OCI-LY7 (cell line): Measurements from ENCODE around the gene USP46. TPM values are rescaled to one million over a fixed set of nuclear protein-coding genes. Genes with fewer than 3 reads are reported as not detected.

ENCODE experiments used
- BruUV-seq: library from RNA; stranded (reverse); fragments of 400-500 nt; replicated peaks from 2 replicates; lab custom pipeline; 2021; lab: Mats Ljungman, UMichigan
- CTCF ChIA-PET: fragments of 300-600 bp; sonication (Branson Sonifier 250); formaldehyde crosslinking; loops from one replicate; lab custom pipeline; 2022; ENCODE audit warnings: antibody characterized with exemption; ENCODE audit not compliant: unreplicated experiment; lab: Charles Lee
- POLR2A ChIA-PET: fragments of 300-600 bp; sonication (Branson Sonifier 250); formaldehyde crosslinking; loops from one replicate; lab custom pipeline; 2022; ENCODE audit warnings: antibody characterized with exemption; lab: Charles Lee
- DNase-seq: peaks from one replicate; pipeline ENCODE4 v3.0.0-alpha.2; 2015; ENCODE audit warnings: low spot score
- H2AFZ ChIP-seq: fragments of 200-600 bp; sonication (generic), shearing (Covaris generic); 2 replicates; pipeline ENCODE4 v1.6.1; 2014; ENCODE audit warnings: mild to moderate bottlenecking, antibody characterized with exemption, low read length, moderate library complexity
- H3K27ac ChIP-seq: fragments of 200-600 bp; sonication (generic); 2 replicates; pipeline ENCODE4 v1.5.1; 2014; ENCODE audit warnings: mixed run types, low read depth, mild to moderate bottlenecking, moderate library complexity, low read length, inconsistent platforms; ENCODE audit not compliant: poor library complexity, severe bottlenecking
- H3K36me3 ChIP-seq: fragments of 200-600 bp; sonication (generic); 2 replicates; pipeline ENCODE4 v1.6.1; 2014; ENCODE audit warnings: mild to moderate bottlenecking, antibody characterized with exemption, low read length, moderate library complexity, mixed read lengths; ENCODE audit not compliant: insufficient read depth
- H3K4me1 ChIP-seq: fragments of 200-600 bp; sonication (generic); 2 replicates; pipeline ENCODE4 v1.5.1; 2014; ENCODE audit warnings: mild to moderate bottlenecking, low read length; ENCODE audit not compliant: insufficient read depth, poor library complexity, severe bottlenecking
- H3K4me2 ChIP-seq: fragments of 200-600 bp; sonication (generic); 2 replicates; pipeline ENCODE4 v1.6.1; 2014; ENCODE audit warnings: mild to moderate bottlenecking, low read length
- H3K4me3 ChIP-seq: fragments of 200-600 bp; sonication (generic); 2 replicates; pipeline ENCODE4 v1.5.1; 2014; ENCODE audit warnings: mild to moderate bottlenecking, low read depth, low read length; ENCODE audit not compliant: poor library complexity, severe bottlenecking
- H3K79me2 ChIP-seq: fragments of 200-600 bp; sonication (generic); 2 replicates; pipeline ENCODE4 v1.6.1; 2016; ENCODE audit warnings: low read depth, mild to moderate bottlenecking, low read length, moderate library complexity, mixed read lengths; ENCODE audit not compliant: insufficient read depth
- H3K9me2 ChIP-seq: fragments of 200-600 bp; sonication (generic); 2 replicates; pipeline ENCODE4 v1.6.1; 2016; ENCODE audit warnings: mild to moderate bottlenecking, low read length, mixed read lengths; ENCODE audit not compliant: insufficient read depth
- H3K9me3 ChIP-seq: fragments of 200-600 bp; sonication (generic); 2 replicates; pipeline ENCODE4 v1.6.1; 2014; ENCODE audit warnings: mild to moderate bottlenecking, mixed run types, low read length, mixed read lengths
- H4K20me1 ChIP-seq: fragments of 200-600 bp; sonication (generic); 2 replicates; pipeline ENCODE4 v1.6.1; 2014; ENCODE audit warnings: mild to moderate bottlenecking, antibody characterized with exemption, low read length, moderate library complexity, mixed read lengths; ENCODE audit not compliant: insufficient read depth
- CTCF ChIP-seq: fragments of 200-600 bp; sonication (generic); conservative IDR thresholded peaks from 2 replicates; pipeline ENCODE4 v1.5.1; 2014; ENCODE audit warnings: mild to moderate bottlenecking, antibody characterized with exemption, low read length, moderate library complexity, mixed read lengths
- EZH2phosphoT487 ChIP-seq: fragments of 200-600 bp; sonication (generic); IDR thresholded peaks from 2 replicates; pipeline ENCODE4 v1.6.1; 2018; ENCODE audit warnings: low read depth, borderline replicate concordance, mild to moderate bottlenecking, mixed run types, antibody characterized with exemption, low read length, moderate library complexity, mixed read lengths
- intact Hi-C: fragments of 100-400 bp; cut with micrococcal nuclease; formaldehyde crosslinking; loops from one replicate; pipeline ENCODE4 v1.10.0; 2022; ENCODE audit not compliant: unreplicated experiment
- total RNA-seq, 2 experiments: library from RNA; depleted of rRNA in 1 of 2; stranded (reverse); fragments of >200 nt in 1 of 2; shearing (Covaris generic) in 1 of 2; gene quantifications; 2 replicates each; pipeline ENCODE4 v1.2.3, GENCODE V29; 2014 to 2022

Gene USP46
- total RNA-seq, 2 experiments from 2014 or later, result 5.4 to 15.8 TPM

GRCh38 chr4:52579602-52580272 is 79.4 kb downstream of the USP46 start:
- Histone ChIP-seq H3K79me2 (no peaks in the 10 kb centered on the region), H4K20me1 (no peaks in the 10 kb centered on the region), H2AFZ (no peak overlapping the region), H3K4me3 (no peak overlapping the region), H3K4me1 (no peaks in the 10 kb centered on the region), H3K27ac (no peak overlapping the region), H3K9me2 (no peaks in the 10 kb centered on the region), H3K4me2 (no peak overlapping the region), H3K36me3 (no peaks in the 10 kb centered on the region), H3K9me3 (no peaks in the 10 kb centered on the region)
- no TSS peak for BruUV-seq
- CTCF ChIA-PET, result no interaction called here
- no peak for TF ChIP-seq EZH2phosphoT487
- no peak for TF ChIP-seq CTCF
- DNase-seq, result no peak
- POLR2A ChIA-PET, result interaction anchor here (0.6 kb wide), 1 partner anchor 698 kb away, joined by 7 read pairs; no protein-coding TSS in a partner anchor
- intact Hi-C loops, result no loop called here

GRCh38 chr4:52578951-52579350 is 80.2 kb downstream of the USP46 start:
- no peaks in the 10 kb centered on the region for H3K36me3 ChIP-seq
- H3K9me2 ChIP-seq, result no peaks in the 10 kb centered on the region
- no peak overlapping the region for H2AFZ ChIP-seq
- TF ChIP-seq CTCF (no peak), EZH2phosphoT487 (no peak)
- no peak for DNase-seq
- no peak overlapping the region for H3K4me3 ChIP-seq
- POLR2A ChIA-PET, result no interaction called here
- H3K4me1 ChIP-seq, result no peaks in the 10 kb centered on the region
- no peak overlapping the region for H3K27ac ChIP-seq
- BruUV-seq, result no TSS peak
- H3K9me3 ChIP-seq, result no peaks in the 10 kb centered on the region
- intact Hi-C loops, result no loop called here
- CTCF ChIA-PET, result no interaction called here
- H3K4me2 ChIP-seq, result no peak overlapping the region
- H4K20me1 ChIP-seq, result no peaks in the 10 kb centered on the region
- H3K79me2 ChIP-seq, result no peaks in the 10 kb centered on the region

DNA sequence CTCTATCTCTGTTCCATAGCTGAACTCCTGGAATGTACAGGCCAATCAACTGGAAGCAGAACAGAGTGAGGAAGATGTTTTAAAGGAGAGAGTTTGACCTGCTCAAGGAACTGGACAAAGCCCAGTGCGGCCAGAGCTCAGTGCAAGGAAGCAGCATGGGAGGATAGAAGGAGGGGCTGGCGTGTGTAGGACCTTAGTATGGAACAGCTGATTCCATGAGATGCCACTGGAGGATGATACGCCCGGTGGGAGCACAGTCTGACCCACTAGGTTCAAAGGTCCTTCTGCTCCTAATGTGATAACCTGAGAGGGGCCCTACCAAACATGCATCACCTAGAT is 81.5 kb downstream of the USP46 start:
- TF ChIP-seq CTCF, result no peak
- TF ChIP-seq EZH2phosphoT487, result no peak
- CTCF ChIA-PET, result no interaction called here
- H3K4me3 ChIP-seq, result no peak overlapping the region
- DNase-seq, result no peak
- H3K4me2 ChIP-seq, result no peak overlapping the region
- H3K79me2 ChIP-seq, result no peaks in the 10 kb centered on the region
- POLR2A ChIA-PET, result interaction anchor here (0.6 kb wide), 1 partner anchor 408 kb away, joined by 3 read pairs; no protein-coding TSS in a partner anchor
- H4K20me1 ChIP-seq, result no peaks in the 10 kb centered on the region
- no peaks in the 10 kb centered on the region for H3K4me1 ChIP-seq
- no peak overlapping the region for H2AFZ ChIP-seq
- no peaks in the 10 kb centered on the region for H3K9me3 ChIP-seq
- H3K27ac ChIP-seq, result no peak overlapping the region
- intact Hi-C loops, result no loop called here
- H3K9me2 ChIP-seq, result no peaks in the 10 kb centered on the region
- H3K36me3 ChIP-seq, result no peaks in the 10 kb centered on the region
- no TSS peak for BruUV-seq
